ENCODE measurements around the gene RGS18.

The RGS18 gene

DNA sequence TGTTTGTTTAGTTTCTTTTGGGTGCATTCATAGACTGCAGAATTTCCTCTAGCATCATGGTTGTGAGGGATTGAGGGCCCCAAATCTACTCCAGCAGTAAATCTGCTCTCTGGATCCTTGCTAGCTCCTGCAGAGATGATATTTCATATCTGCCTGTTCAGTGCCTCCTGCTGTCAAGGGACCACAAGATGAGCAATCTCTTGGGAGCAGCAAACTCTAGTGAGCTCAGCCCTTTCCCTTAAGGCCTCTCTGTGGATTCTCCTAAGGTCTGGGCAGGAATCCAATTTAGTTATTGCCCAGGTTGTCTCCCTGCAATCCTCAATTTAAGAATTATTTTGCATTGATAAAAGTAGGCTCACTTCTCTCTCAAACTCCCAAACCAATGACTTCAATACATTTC, 76.9 kb downstream of the RGS18 start:
- Histone ChIP-seq H4K8ac (ENCODE audit: low read depth, low read length) (no peak overlapping the region), H3K36me3 (ENCODE audit: control insufficient read depth, insufficient read depth, low read length) (no peaks in the 10 kb centered on the region), H3K4me3 (ENCODE audit: low read length) (no peak overlapping the region), H2BK15ac (replicated peaks; ENCODE audit: low read depth) (no peak overlapping the region), H3K18ac (ENCODE audit: low read length) (no peak overlapping the region), H3K4ac (ENCODE audit: low read depth, low read length) (no peak overlapping the region), H3K23ac (ENCODE audit: low read length) (no peak overlapping the region), H3K4me1 (ENCODE audit: control insufficient read depth, low read depth, low read length) (no peaks in the 10 kb centered on the region), H3K79me2 (ENCODE audit: control insufficient read depth, insufficient read depth, low read length) (no peaks in the 10 kb centered on the region), H3K9ac (ENCODE audit: low read length) (no peak overlapping the region), H4K5ac (ENCODE audit: low read length) (no peak overlapping the region), H3K56ac (ENCODE audit: low read length) (no peak overlapping the region), H3K27me3 (ENCODE audit: insufficient read depth, low read length, poor library complexity) (no peaks in the 10 kb centered on the region), H3K4me2 (ENCODE audit: low read length) (no peak overlapping the region), H2AK5ac (ENCODE audit: low read length) (no peak overlapping the region), H3K27ac (ENCODE audit: low read depth, low read length) (no peak overlapping the region), H2BK5ac (ENCODE audit: low read length) (no peak overlapping the region), H2BK120ac (ENCODE audit: low read depth, low read length) (no peak overlapping the region), H3K79me1 (ENCODE audit: low read length) (no peaks in the 10 kb centered on the region)
- no peak for DNase-seq
